GM12891 (cell line): Measurements from ENCODE around the gene PCCA.

ENCODE experiments used
- PAX5 ChIP-seq: IDR thresholded peaks from 2 replicates; pipeline ENCODE4 v1.6.1; 2011; ENCODE audit warnings: low read length, moderate library complexity, mild to moderate bottlenecking; ENCODE audit not compliant: insufficient read depth, severe bottlenecking
- POLR2A ChIP-seq: IDR thresholded peaks from 2 replicates; pipeline ENCODE4 v1.6.1; 2011; ENCODE audit warnings: low read depth, low read length, control low read depth
- POLR2AphosphoS5 ChIP-seq: IDR thresholded peaks from 2 replicates; pipeline ENCODE4 v1.6.1; 2011; ENCODE audit warnings: low read depth, low read length, control low read depth
- POU2F2 ChIP-seq: IDR thresholded peaks from 2 replicates; pipeline ENCODE4 v1.6.1; 2011; ENCODE audit warnings: low read depth, mild to moderate bottlenecking, control low read depth, low read length, moderate library complexity
- SPI1 ChIP-seq: IDR thresholded peaks from 2 replicates; pipeline ENCODE4 v1.6.1; 2011; ENCODE audit warnings: low read depth, low read length, control low read depth
- TAF1 ChIP-seq: IDR thresholded peaks from 2 replicates; pipeline ENCODE4 v1.6.1; 2011; ENCODE audit warnings: low read depth, low read length, control low read depth

DNA sequence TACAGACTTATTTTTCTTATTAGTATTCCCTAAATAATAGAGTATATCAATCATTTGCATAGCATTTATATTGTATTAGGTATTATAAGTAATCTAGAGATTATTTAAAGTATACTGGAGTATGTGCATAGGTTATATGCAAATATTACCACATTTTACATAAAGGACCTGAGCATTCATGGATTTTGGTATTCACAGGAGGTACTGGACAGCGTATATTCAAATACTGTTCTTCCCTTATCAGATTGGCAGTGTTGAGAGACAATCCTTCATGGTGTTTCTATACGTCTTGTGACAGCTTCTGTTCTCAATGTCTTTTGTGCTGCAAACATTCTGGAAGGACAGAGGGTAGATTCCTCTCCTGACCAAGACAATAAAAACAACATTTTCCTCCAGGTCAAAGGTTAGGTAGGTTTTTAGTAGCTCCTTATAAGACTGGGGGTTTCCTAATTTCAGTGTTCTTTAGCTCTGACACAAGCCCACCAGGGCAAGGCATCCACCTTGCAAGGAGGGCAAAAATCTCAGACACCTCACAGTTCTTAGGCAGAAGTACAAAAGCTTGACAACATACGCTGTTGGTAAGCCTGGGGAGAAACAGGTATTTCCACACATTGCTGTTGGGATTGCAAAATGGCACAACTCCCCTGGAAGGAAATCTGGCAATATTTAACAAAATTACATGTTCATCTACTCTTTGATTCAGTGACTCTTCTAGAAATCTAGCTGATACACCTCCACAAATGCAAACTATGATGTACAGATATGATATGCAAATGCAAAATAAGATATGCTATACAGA lies 20.6 kb upstream of the PCCA start:
- no peak for TF ChIP-seq POLR2AphosphoS5
- TF ChIP-seq POLR2A = no peak
- TF ChIP-seq SPI1 = no peak
- no peak for TF ChIP-seq TAF1
- no peak for TF ChIP-seq PAX5
- TF ChIP-seq POU2F2 = no peak
